ENCODE data around the gene NOP58. TPM values are rescaled to one million over a fixed set of nuclear protein-coding genes. Genes with fewer than 3 reads are reported as not detected.

The NOP58 gene
- total RNA-seq, 2 experiments from 2014 or later = 124 to 174 TPM

DNA sequence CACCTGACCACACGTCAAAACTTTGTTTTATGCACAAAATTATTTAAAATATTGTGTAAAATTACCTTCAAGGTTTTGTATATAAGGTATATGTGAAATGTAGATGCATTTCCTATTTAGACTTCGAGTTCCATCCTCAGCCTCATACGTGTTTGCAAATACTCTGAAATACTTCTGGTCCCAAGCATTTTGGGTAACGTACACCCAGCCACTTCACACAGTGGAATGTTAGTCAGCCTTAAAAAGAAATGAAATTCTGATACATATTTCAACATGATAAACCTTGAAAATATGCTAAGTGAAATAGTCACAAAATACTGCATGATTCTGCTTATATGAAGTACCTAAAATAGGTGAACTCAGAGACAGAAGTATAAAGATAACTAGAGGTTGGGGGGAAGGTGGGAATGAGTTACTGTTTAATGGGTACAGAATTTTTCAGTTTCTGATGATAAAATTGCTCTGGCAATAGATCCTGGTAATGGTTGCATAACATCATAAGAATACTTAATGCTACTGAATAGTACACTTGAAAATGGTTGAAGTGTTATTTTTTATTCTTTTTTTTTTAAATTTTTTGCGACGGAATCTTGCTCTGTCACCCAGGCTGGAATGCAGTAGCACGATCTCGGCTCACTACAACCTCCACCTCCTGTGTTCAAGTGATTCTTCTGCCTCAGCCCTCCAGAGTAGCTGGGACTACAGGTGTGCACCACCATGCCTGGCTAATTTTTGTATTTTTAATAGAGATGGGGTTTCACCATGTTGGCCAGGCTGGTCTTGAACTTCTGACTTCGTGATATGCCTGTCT lies 24.0 kb downstream of the NOP58 start:
- BruUV-seq (replicated peaks) = no TSS peak
- intact Hi-C loops (cut with micrococcal nuclease; ENCODE audit: unreplicated experiment) = loop anchor here (2.0 kb wide), 1 partner anchor 13 kb away; no protein-coding TSS in a partner anchor
- Histone ChIP-seq H3K9me3 (ENCODE audit: low read length) (no peaks in the 10 kb centered on the region), H3K4me1 (ENCODE audit: insufficient read depth, low read length, poor library complexity, severe bottlenecking) (no peaks in the 10 kb centered on the region), H2AFZ (ENCODE audit: low read length) (no peak overlapping the region), H4K20me1 (ENCODE audit: insufficient read depth, low read length) (peaks cover 31% of the 10 kb centered on the region; the same call in 1 of the 2 replicates), H3K4me3 (ENCODE audit: low read depth, low read length, poor library complexity, severe bottlenecking) (no peak overlapping the region), H3K4me2 (ENCODE audit: low read length) (no peak overlapping the region), H3K79me2 (ENCODE audit: insufficient read depth, low read depth, low read length) (peaks cover 40% of the 10 kb centered on the region; the same call in 1 of the 2 replicates), H3K9me2 (ENCODE audit: insufficient read depth, low read length) (no peaks in the 10 kb centered on the region), H3K36me3 (ENCODE audit: insufficient read depth, low read length) (peaks cover 100% of the 10 kb centered on the region), H3K27ac (ENCODE audit: low read depth, low read length, poor library complexity, severe bottlenecking) (no peak overlapping the region)
- ChIA-PET POLR2A (interaction anchor here (1.1 kb wide), 1 partner anchor 27 kb away, joined by 4 read pairs; no protein-coding TSS in a partner anchor), CTCF (ENCODE audit: unreplicated experiment) (no interaction called here)
- DNase-seq (ENCODE audit: low spot score) = no peak
- no peak for TF ChIP-seq EZH2phosphoT487 (IDR thresholded peaks at IDR 0.05; ENCODE audit: borderline replicate concordance, low read depth, low read length)
- TF ChIP-seq CTCF (conservative IDR thresholded peaks at IDR 0.05; ENCODE audit: low read length) = no peak

- intact Hi-C loops (cut with micrococcal nuclease; ENCODE audit: unreplicated experiment) = no loop called here
- CTCF ChIA-PET (ENCODE audit: unreplicated experiment) = no interaction called here
- Histone ChIP-seq H4K20me1 (ENCODE audit: insufficient read depth, low read length) (peaks cover 31% of the 10 kb centered on the region; the same call in 1 of the 2 replicates), H3K9me2 (ENCODE audit: insufficient read depth, low read length) (no peaks in the 10 kb centered on the region), H3K4me2 (ENCODE audit: low read length) (no peak overlapping the region), H3K4me1 (ENCODE audit: insufficient read depth, low read length, poor library complexity, severe bottlenecking) (no peaks in the 10 kb centered on the region), H3K9me3 (ENCODE audit: low read length) (no peaks in the 10 kb centered on the region), H3K27ac (ENCODE audit: low read depth, low read length, poor library complexity, severe bottlenecking) (no peak overlapping the region), H2AFZ (ENCODE audit: low read length) (no peak overlapping the region), H3K4me3 (ENCODE audit: low read depth, low read length, poor library complexity, severe bottlenecking) (no peak overlapping the region), H3K36me3 (ENCODE audit: insufficient read depth, low read length) (peaks cover 100% of the 10 kb centered on the region), H3K79me2 (ENCODE audit: insufficient read depth, low read depth, low read length) (peaks cover 35% of the 10 kb centered on the region; the same call in 1 of the 2 replicates)
- POLR2A ChIA-PET = no interaction called here
- DNase-seq (ENCODE audit: low spot score) = no peak
- no peak for TF ChIP-seq EZH2phosphoT487 (IDR thresholded peaks at IDR 0.05; ENCODE audit: borderline replicate concordance, low read depth, low read length)
- TF ChIP-seq CTCF (conservative IDR thresholded peaks at IDR 0.05; ENCODE audit: low read length) = no peak
- no TSS peak for BruUV-seq (replicated peaks)
Observed at GRCh38 chr2:202290316-202290715, 24.8 kb downstream of the NOP58 start.

- Histone ChIP-seq H3K9me3 (ENCODE audit: low read length) (no peaks in the 10 kb centered on the region), H3K79me2 (ENCODE audit: insufficient read depth, low read depth, low read length) (peaks cover 32% of the 10 kb centered on the region; the same call in 1 of the 2 replicates), H4K20me1 (ENCODE audit: insufficient read depth, low read length) (peaks cover 37% of the 10 kb centered on the region; the same call in 1 of the 2 replicates), H3K27ac (ENCODE audit: low read depth, low read length, poor library complexity, severe bottlenecking) (no peak overlapping the region), H3K4me3 (ENCODE audit: low read depth, low read length, poor library complexity, severe bottlenecking) (no peak overlapping the region), H3K4me1 (ENCODE audit: insufficient read depth, low read length, poor library complexity, severe bottlenecking) (no peaks in the 10 kb centered on the region), H2AFZ (ENCODE audit: low read length) (no peak overlapping the region), H3K9me2 (ENCODE audit: insufficient read depth, low read length) (no peaks in the 10 kb centered on the region), H3K4me2 (ENCODE audit: low read length) (no peak overlapping the region), H3K36me3 (ENCODE audit: insufficient read depth, low read length) (peaks cover 100% of the 10 kb centered on the region)
- intact Hi-C loops (cut with micrococcal nuclease; ENCODE audit: unreplicated experiment) = no loop called here
- POLR2A ChIA-PET = interaction anchor here (0.6 kb wide), 1 partner anchor 834 kb away, joined by 5 read pairs; no protein-coding TSS in a partner anchor
- no peak for DNase-seq (ENCODE audit: low spot score)
- no TSS peak for BruUV-seq (replicated peaks)
- no peak for TF ChIP-seq EZH2phosphoT487 (IDR thresholded peaks at IDR 0.05; ENCODE audit: borderline replicate concordance, low read depth, low read length)
- TF ChIP-seq CTCF (conservative IDR thresholded peaks at IDR 0.05; ENCODE audit: low read length) = no peak
- CTCF ChIA-PET (ENCODE audit: unreplicated experiment) = no interaction called here
Observed at GRCh38 chr2:202290970-202291369, 25.4 kb downstream of the NOP58 start.
